GM12878 (cell line): ENCODE measurements around the gene TMEM53. TPM values are rescaled to one million over a fixed set of nuclear protein-coding genes. Genes with fewer than 3 reads are reported as not detected.

Experiments
- ATAC-seq: fragments of 200-7000 bp; cut with Tn5 transposase; 3 replicates; pipeline ENCODE4 v1.9.1; 2020; ENCODE audit warnings: mild to moderate bottlenecking, moderate library complexity
- BruUV-seq: library from RNA; stranded (reverse); fragments of 400-500 nt; replicated peaks from 2 replicates; lab custom pipeline; 2021; lab: Mats Ljungman, UMichigan
- CTCF ChIA-PET: fragments of 300-600 bp; sonication (Branson Sonifier 250); formaldehyde crosslinking; extraction: SDS; loops from one replicate; lab custom pipeline; 2021; ENCODE audit warnings: inconsistent platforms; lab: Yijun Ruan, JAX
- POLR2A ChIA-PET: fragments of 350-600 bp; formaldehyde crosslinking; extraction: SDS; loops from one replicate; lab custom pipeline; 2021; ENCODE audit warnings: inconsistent platforms; lab: Charles Lee
- RAD21 ChIA-PET: fragments of 300-600 bp; sonication (Branson Sonifier 250); formaldehyde crosslinking; loops from one replicate; lab custom pipeline; 2023; ENCODE audit warnings: antibody characterized with exemption; ENCODE audit not compliant: unreplicated experiment; lab: Charles Lee
- SMC1A ChIA-PET: fragments of 300-600 bp; sonication (Branson Sonifier 250); formaldehyde crosslinking; loops from one replicate; lab custom pipeline; 2023; ENCODE audit not compliant: unreplicated experiment, uncharacterized antibody; lab: Charles Lee
- DNase-seq: peaks from one replicate; pipeline ENCODE4 v3.0.0-alpha.2; 2011; ENCODE audit warnings: low read depth, low spot score
- FAIRE-seq: peaks from 3 replicates; lab custom pipeline; 2011; peaks lifted over from hg19 to GRCh38; lab: Jason Lieb, UNC
- H2AFZ ChIP-seq: 2 replicates; pipeline ENCODE4 v1.6.0; 2011; ENCODE audit warnings: low read depth, low read length, control low read depth; ENCODE audit not compliant: control insufficient read depth
- H3K27ac ChIP-seq: 2 replicates; pipeline ENCODE4 v1.5.1; 2011; ENCODE audit warnings: control low read depth; ENCODE audit not compliant: control insufficient read depth, insufficient read depth
- H3K27me3 ChIP-seq, 2 experiments: replicated peaks in 1 of 2; 2 replicates each; pipeline versions ENCODE4 v1.6.0 to v1.6.1; 2011; ENCODE audit warnings: low read length in 1 of 2; ENCODE audit not compliant: control insufficient read depth in 2 of 2, insufficient read depth in 2 of 2
- H3K36me3 ChIP-seq, 2 experiments: 2 replicates each; pipeline ENCODE4 v1.5.1; 2011; ENCODE audit warnings: low read length in 1 of 2; ENCODE audit not compliant: control insufficient read depth in 2 of 2, insufficient read depth in 2 of 2
- H3K4me1 ChIP-seq: 2 replicates; pipeline ENCODE4 v1.6.1; 2011; ENCODE audit warnings: mild to moderate bottlenecking, low read length, moderate library complexity, mixed read lengths; ENCODE audit not compliant: control insufficient read depth, insufficient read depth
- H3K4me2 ChIP-seq: 2 replicates; pipeline ENCODE4 v1.6.0; 2011; ENCODE audit warnings: control low read depth; ENCODE audit not compliant: control insufficient read depth, insufficient read depth
- H3K4me3 ChIP-seq: fragments of 200-600 bp; sonication (generic); 2 replicates; pipeline ENCODE4 v1.5.1; 2016
- H3K79me2 ChIP-seq: 2 replicates; pipeline ENCODE4 v1.6.0; 2011; ENCODE audit warnings: low read length; ENCODE audit not compliant: control insufficient read depth, insufficient read depth
- H3K9ac ChIP-seq: 2 replicates; pipeline ENCODE4 v1.8.0; 2011; ENCODE audit warnings: low read length, control low read depth, mixed read lengths; ENCODE audit not compliant: control insufficient read depth, insufficient read depth
- H3K9me3 ChIP-seq: replicated peaks from 3 replicates; pipeline ENCODE4 v1.5.1; 2011; ENCODE audit warnings: mild to moderate bottlenecking, low read length; ENCODE audit not compliant: control insufficient read depth, insufficient read depth
- H4K20me1 ChIP-seq: 2 replicates; pipeline ENCODE4 v1.6.0; 2011; ENCODE audit not compliant: control insufficient read depth, insufficient read depth
- BCL11A ChIP-seq: IDR thresholded peaks from 2 replicates; pipeline ENCODE4 v1.6.1; 2011; ENCODE audit warnings: low read depth, low read length
- HDAC2 ChIP-seq: fragments of 200-600 bp; sonication (generic); IDR thresholded peaks from 2 replicates; pipeline ENCODE4 v1.6.1; 2017
- HDAC6 ChIP-seq: fragments of 200-600 bp; sonication (generic); IDR thresholded peaks from one replicate; pipeline ENCODE4 v1.8.0; 2017; ENCODE audit warnings: antibody characterized with exemption; ENCODE audit not compliant: unreplicated experiment
- PML ChIP-seq: IDR thresholded peaks from 2 replicates; pipeline ENCODE4 v1.6.1; 2012; ENCODE audit warnings: low read length, inconsistent platforms
- ZBED1 ChIP-seq: IDR thresholded peaks from 2 replicates; pipeline ENCODE4 v1.6.1; 2016; ENCODE audit warnings: borderline replicate concordance
- WGBS: methylation state at CpG from one replicate; pipeline ENCODE4 v1.1.6; 2016; ENCODE audit warnings: low lambda C conversion rate; ENCODE audit not compliant: insufficient replicate concordance, insufficient coverage; ENCODE audit errors: missing lambda C conversion rate; 5-methylcytosine and 5-hydroxymethylcytosine counted together
- in situ Hi-C: fragments of 300-500 bp; cut with MboI; formaldehyde crosslinking; loops from 9 replicates; pipeline ENCODE4 v1.14.3; 2018; ENCODE audit warnings: mixed read lengths
- intact Hi-C: fragments of 100-400 bp; cut with micrococcal nuclease; formaldehyde crosslinking; loops from one replicate; pipeline ENCODE4 v1.14.2; 2022; ENCODE audit not compliant: unreplicated experiment
- polyA plus RNA-seq, 11 experiments: library from polyadenylated mRNA; depleted of rRNA in 4 of 11; unstranded in 6 of 11; stranded (reverse) in 5 of 11; fragments of >200 nt; fragmentation: Nextera tagmentation in 4 of 11; fragmentation: Illumina TruSeq in 1 of 11; extraction: Ambion mirVana in 4 of 11; extraction: Trizol in 1 of 11; gene quantifications; 1 replicate in 1 of 11; 2 replicates in 10 of 11; pipeline versions ENCODE4 v1.2.1 to v1.2.3, GENCODE V29; 2011 to 2016; ENCODE audit warnings: inconsistent platforms in 2 of 11, missing spikeins in 2 of 11, low read depth in 1 of 11
- total RNA-seq, 4 experiments: library from RNA; depleted of rRNA in 3 of 4; stranded (reverse); fragments of >200 nt in 3 of 4; fragmentation: Illumina TruSeq in 1 of 4; extraction: Trizol in 1 of 4; gene quantifications; 2 replicates each; pipeline versions ENCODE4 v1.2.1 to v1.2.3, GENCODE V29; 2013 to 2021
- TF ChIP-seq, protein P1 (sequence below): fragments of 450-650 bp; IDR thresholded peaks from 2 replicates; pipeline ENCODE4 v1.6.1; 2017; ENCODE audit warnings: mild to moderate bottlenecking, moderate library complexity
- TF ChIP-seq, protein P2 (sequence below): IDR thresholded peaks from 2 replicates; pipeline ENCODE4 v1.6.1; 2011; ENCODE audit warnings: low read depth, mild to moderate bottlenecking, low read length, moderate library complexity, borderline replicate concordance; ENCODE audit errors: extremely low read depth

TMEM53 gene
- total and polyA plus RNA-seq, 10 of the 15 experiments (the other 5 are each of a cell fraction or from before 2014, with no cell fraction given), result 3.1 to 23.9 (median 11.1) TPM

DNA sequence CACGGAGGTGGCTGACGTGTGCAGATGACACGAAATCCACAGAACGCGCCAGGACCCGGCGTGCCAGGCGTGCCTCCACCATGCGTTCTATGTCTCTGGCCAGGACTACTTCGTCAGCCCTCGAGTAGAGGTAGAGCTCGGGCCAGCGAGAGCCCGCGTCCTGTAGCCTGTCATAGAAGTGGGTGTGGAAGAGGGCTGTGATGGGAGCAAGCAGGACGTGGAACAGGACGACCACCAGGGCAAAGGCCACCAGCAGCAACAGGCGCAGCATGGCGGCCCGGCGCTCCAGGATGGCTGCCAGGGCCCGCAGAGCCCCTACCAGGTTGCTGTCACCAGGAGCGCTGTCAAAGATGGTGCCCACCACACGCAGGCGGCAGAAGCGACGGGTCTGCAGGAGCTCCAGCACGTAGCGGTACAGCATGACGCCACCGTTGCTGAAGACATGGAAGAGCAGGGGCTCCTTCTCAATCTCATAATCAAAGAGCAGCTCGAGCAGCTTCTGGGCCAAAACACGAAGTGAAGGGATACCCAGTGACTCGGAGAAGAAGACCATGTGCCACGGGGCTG, 19.6 kb downstream of the TMEM53 start:
- Histone ChIP-seq H3K79me2 (no peaks in the 10 kb centered on the region), H3K4me3 (no peak overlapping the region), H3K4me1 (no peaks in the 10 kb centered on the region), H3K27ac (no peak overlapping the region)
- intact Hi-C loops, result loop anchor here (5.0 to 10.0 kb wide), 2 partner anchors 277 to 440 kb away; partner anchors contain the start of gene DMAP1
- POLR2A ChIA-PET, result no interaction called here
- FAIRE-seq, result no peak
- RAD21 ChIA-PET, result no interaction called here
- TF ChIP-seq HDAC6 (no peak), PML (no peak), BCL11A (no peak), ZBED1 (no peak), HDAC2 (no peak)
- TF ChIP-seq, protein P1, sequence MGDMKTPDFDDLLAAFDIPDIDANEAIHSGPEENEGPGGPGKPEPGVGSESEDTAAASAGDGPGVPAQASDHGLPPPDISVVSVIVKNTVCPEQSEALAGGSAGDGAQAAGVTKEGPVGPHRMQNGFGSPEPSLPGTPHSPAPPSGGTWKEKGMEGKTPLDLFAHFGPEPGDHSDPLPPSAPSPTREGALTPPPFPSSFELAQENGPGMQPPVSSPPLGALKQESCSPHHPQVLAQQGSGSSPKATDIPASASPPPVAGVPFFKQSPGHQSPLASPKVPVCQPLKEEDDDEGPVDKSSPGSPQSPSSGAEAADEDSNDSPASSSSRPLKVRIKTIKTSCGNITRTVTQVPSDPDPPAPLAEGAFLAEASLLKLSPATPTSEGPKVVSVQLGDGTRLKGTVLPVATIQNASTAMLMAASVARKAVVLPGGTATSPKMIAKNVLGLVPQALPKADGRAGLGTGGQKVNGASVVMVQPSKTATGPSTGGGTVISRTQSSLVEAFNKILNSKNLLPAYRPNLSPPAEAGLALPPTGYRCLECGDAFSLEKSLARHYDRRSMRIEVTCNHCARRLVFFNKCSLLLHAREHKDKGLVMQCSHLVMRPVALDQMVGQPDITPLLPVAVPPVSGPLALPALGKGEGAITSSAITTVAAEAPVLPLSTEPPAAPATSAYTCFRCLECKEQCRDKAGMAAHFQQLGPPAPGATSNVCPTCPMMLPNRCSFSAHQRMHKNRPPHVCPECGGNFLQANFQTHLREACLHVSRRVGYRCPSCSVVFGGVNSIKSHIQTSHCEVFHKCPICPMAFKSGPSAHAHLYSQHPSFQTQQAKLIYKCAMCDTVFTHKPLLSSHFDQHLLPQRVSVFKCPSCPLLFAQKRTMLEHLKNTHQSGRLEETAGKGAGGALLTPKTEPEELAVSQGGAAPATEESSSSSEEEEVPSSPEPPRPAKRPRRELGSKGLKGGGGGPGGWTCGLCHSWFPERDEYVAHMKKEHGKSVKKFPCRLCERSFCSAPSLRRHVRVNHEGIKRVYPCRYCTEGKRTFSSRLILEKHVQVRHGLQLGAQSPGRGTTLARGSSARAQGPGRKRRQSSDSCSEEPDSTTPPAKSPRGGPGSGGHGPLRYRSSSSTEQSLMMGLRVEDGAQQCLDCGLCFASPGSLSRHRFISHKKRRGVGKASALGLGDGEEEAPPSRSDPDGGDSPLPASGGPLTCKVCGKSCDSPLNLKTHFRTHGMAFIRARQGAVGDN, result no peak
- TF ChIP-seq, protein P2, sequence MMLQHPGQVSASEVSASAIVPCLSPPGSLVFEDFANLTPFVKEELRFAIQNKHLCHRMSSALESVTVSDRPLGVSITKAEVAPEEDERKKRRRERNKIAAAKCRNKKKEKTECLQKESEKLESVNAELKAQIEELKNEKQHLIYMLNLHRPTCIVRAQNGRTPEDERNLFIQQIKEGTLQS, result no peak
- TF ChIP-seq, all 136 proteins: peak for 0
- Histone ChIP-seq H3K4me2 (no peak overlapping the region), H2AFZ (no peak overlapping the region), H3K27me3 (no peaks in the 10 kb centered on the region), H4K20me1 (no peaks in the 10 kb centered on the region), H3K36me3 (peaks cover 7 to 12% of the 10 kb centered on the region in 2 experiments), H3K9me3 (no peaks in the 10 kb centered on the region), H3K9ac (no peak overlapping the region)
- ATAC-seq, result no peak
- DNase-seq, result no peak
- WGBS, result 90% methylated on average over 34 of the region's 35 CpGs
- BruUV-seq, result no TSS peak
- CTCF ChIA-PET, result interaction anchor here (1.7 to 1.9 kb wide), 3 partner anchors 10 to 22 kb away, joined by 5 to 8 read pairs (median 6); partner anchors contain the start of genes ARMH1 and TMEM53
- SMC1A ChIA-PET, result interaction anchor here (0.7 to 1.3 kb wide), 2 partner anchors 20 to 21 kb away, joined by 3 to 5 read pairs; no protein-coding TSS in a partner anchor
- in situ Hi-C loops, result no loop called here
